OCI-LY1 (cell line): ENCODE measurements around the gene VCL.

Experiments used
- H2AFZ ChIP-seq: fragments of 200-600 bp; sonication (generic), shearing (Covaris generic); 2 replicates; pipeline ENCODE4 v1.6.0; 2014; ENCODE audit warnings: antibody characterized with exemption, mild to moderate bottlenecking, low read length
- H3F3A ChIP-seq: fragments of 200-600 bp; sonication (generic), shearing (Covaris generic); 2 replicates; pipeline ENCODE4 v1.6.0; 2014; ENCODE audit warnings: mild to moderate bottlenecking, antibody characterized with exemption, low read length, moderate library complexity; ENCODE audit not compliant: insufficient read depth
- H3K27ac ChIP-seq: fragments of 200-600 bp; sonication (generic); 2 replicates; pipeline ENCODE4 v1.5.1; 2014; ENCODE audit warnings: low read length, mixed run types, mild to moderate bottlenecking, low read depth; ENCODE audit not compliant: poor library complexity, severe bottlenecking
- H3K27me3 ChIP-seq: fragments of 200-600 bp; sonication (generic); 2 replicates; pipeline ENCODE4 v1.6.0; 2014; ENCODE audit warnings: antibody characterized with exemption, mild to moderate bottlenecking, low read length, moderate library complexity; ENCODE audit not compliant: insufficient read depth
- H3K36me3 ChIP-seq: fragments of 200-600 bp; sonication (generic); 2 replicates; pipeline ENCODE4 v1.6.1; 2014; ENCODE audit warnings: mild to moderate bottlenecking, antibody characterized with exemption, low read length, moderate library complexity, mixed read lengths; ENCODE audit not compliant: insufficient read depth
- H3K4me1 ChIP-seq: fragments of 200-600 bp; sonication (generic); 2 replicates; pipeline ENCODE4 v1.5.1; 2014; ENCODE audit warnings: mild to moderate bottlenecking, low read length, moderate library complexity; ENCODE audit not compliant: insufficient read depth, severe bottlenecking
- H3K4me2 ChIP-seq: fragments of 200-600 bp; sonication (generic), shearing (Covaris generic); 2 replicates; pipeline ENCODE4 v1.6.1; 2014; ENCODE audit warnings: low read length
- H3K4me3 ChIP-seq: fragments of 200-600 bp; sonication (generic); 2 replicates; pipeline ENCODE4 v1.5.1; 2014; ENCODE audit warnings: low read length, low read depth, mild to moderate bottlenecking, mixed read lengths; ENCODE audit not compliant: poor library complexity, severe bottlenecking
- H3K79me2 ChIP-seq: fragments of 200-600 bp; shearing (Covaris generic); 2 replicates; pipeline ENCODE4 v1.6.1; 2016; ENCODE audit warnings: mixed run types, low read length, mixed read lengths; ENCODE audit not compliant: insufficient read depth
- H3K9ac ChIP-seq: fragments of 200-600 bp; sonication (generic), shearing (Covaris generic); 2 replicates; pipeline ENCODE4 v1.6.1; 2014; ENCODE audit warnings: mild to moderate bottlenecking, low read length, mixed read lengths
- H3K9me2 ChIP-seq: fragments of 200-600 bp; sonication (generic), shearing (Covaris generic); 2 replicates; pipeline ENCODE4 v1.6.1; 2014; ENCODE audit warnings: low read depth, mild to moderate bottlenecking, low read length, mixed read lengths
- H3K9me3 ChIP-seq: fragments of 200-600 bp; shearing (Covaris generic); 2 replicates; pipeline ENCODE4 v1.6.1; 2014; ENCODE audit warnings: low read length, mixed read lengths
- H4K20me1 ChIP-seq: fragments of 200-600 bp; sonication (generic), shearing (Covaris generic); 2 replicates; pipeline ENCODE4 v1.6.0; 2016; ENCODE audit warnings: mild to moderate bottlenecking, low read length; ENCODE audit not compliant: insufficient read depth
- EZH2 ChIP-seq: fragments of 200-600 bp; sonication (generic), shearing (Covaris generic); IDR thresholded peaks from 2 replicates; pipeline ENCODE4 v1.8.0; 2017; ENCODE audit warnings: borderline replicate concordance, mixed run types, mild to moderate bottlenecking, antibody characterized with exemption, low read length, moderate library complexity, mixed read lengths
- TF ChIP-seq, protein P1 (sequence below): fragments of 200-600 bp; sonication (generic), shearing (Covaris generic); IDR thresholded peaks from 2 replicates; pipeline ENCODE4 v1.5.1; 2017; ENCODE audit warnings: mild to moderate bottlenecking, antibody characterized with exemption, low read length, moderate library complexity, mixed read lengths

The VCL gene

DNA sequence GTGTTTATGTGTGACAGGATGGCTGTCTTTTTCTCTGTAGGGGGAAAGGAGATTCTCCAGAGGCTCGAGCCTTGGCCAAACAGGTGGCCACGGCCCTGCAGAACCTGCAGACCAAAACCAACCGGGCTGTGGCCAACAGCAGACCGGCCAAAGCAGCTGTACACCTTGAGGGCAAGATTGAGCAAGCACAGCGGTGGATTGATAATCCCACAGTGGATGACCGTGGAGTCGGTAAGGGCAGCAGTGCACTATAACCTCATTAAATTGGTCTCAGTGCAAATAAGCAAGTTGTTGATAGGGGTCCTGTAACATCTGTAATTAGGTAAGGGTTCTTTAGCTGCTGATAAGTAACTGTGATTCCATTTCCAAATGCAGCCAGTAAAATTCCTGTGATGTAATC lies 96.3 kb downstream of the VCL start:
- H3K4me1 ChIP-seq = peaks cover 9% of the 10 kb centered on the region
- H4K20me1 ChIP-seq = no peaks in the 10 kb centered on the region
- no peak overlapping the region for H2AFZ ChIP-seq
- no peak overlapping the region for H3K9ac ChIP-seq
- H3K4me2 ChIP-seq = no peak overlapping the region
- H3K4me3 ChIP-seq = no peak overlapping the region
- no peaks in the 10 kb centered on the region for H3K9me2 ChIP-seq
- H3K36me3 ChIP-seq = peaks cover 6% of the 10 kb centered on the region; the same call in 1 of the 2 replicates
- no peaks in the 10 kb centered on the region for H3K79me2 ChIP-seq
- TF ChIP-seq, protein P1, sequence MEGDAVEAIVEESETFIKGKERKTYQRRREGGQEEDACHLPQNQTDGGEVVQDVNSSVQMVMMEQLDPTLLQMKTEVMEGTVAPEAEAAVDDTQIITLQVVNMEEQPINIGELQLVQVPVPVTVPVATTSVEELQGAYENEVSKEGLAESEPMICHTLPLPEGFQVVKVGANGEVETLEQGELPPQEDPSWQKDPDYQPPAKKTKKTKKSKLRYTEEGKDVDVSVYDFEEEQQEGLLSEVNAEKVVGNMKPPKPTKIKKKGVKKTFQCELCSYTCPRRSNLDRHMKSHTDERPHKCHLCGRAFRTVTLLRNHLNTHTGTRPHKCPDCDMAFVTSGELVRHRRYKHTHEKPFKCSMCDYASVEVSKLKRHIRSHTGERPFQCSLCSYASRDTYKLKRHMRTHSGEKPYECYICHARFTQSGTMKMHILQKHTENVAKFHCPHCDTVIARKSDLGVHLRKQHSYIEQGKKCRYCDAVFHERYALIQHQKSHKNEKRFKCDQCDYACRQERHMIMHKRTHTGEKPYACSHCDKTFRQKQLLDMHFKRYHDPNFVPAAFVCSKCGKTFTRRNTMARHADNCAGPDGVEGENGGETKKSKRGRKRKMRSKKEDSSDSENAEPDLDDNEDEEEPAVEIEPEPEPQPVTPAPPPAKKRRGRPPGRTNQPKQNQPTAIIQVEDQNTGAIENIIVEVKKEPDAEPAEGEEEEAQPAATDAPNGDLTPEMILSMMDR = no peak
- no peak for TF ChIP-seq EZH2
- H3K27ac ChIP-seq = no peak overlapping the region
- H3K9me3 ChIP-seq = no peaks in the 10 kb centered on the region
- 0 out of 2 replicates have a peak, but pooled peaks cover 4% of the 10 kb centered on the region for H3F3A ChIP-seq
- H3K27me3 ChIP-seq = no peaks in the 10 kb centered on the region

DNA sequence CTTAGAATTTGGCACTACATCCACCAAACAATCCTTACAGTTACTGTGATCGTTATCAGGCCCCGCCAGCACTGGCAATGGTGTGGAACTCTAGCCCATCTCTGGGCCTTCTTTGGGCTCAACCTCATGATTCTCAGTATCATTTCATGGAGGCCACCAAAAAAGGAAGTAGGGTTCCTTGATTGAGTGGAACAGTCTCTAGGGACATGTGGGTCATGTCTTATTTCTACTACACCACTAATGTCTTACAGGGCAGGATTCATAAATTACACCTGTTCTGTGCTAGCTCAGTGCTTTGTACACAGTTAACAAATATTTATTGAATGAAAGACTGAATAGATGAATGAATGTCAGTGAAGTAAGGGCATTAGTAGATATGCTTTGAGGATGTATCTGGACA lies 98.9 kb downstream of the VCL start:
- no peak overlapping the region for H3K4me2 ChIP-seq
- TF ChIP-seq, protein P1 = no peak
- no peak for TF ChIP-seq EZH2
- no peak overlapping the region for H3K9ac ChIP-seq
- H4K20me1 ChIP-seq = no peaks in the 10 kb centered on the region
- H3K79me2 ChIP-seq = no peaks in the 10 kb centered on the region
- H3K27ac ChIP-seq = no peak overlapping the region
- no peak overlapping the region for H3K4me3 ChIP-seq
- H3K27me3 ChIP-seq = no peaks in the 10 kb centered on the region
- H3K36me3 ChIP-seq = peaks cover 6% of the 10 kb centered on the region; the same call in 1 of the 2 replicates
- peaks cover 9% of the 10 kb centered on the region for H3K4me1 ChIP-seq
- no peaks in the 10 kb centered on the region for H3K9me3 ChIP-seq
- no peak overlapping the region for H2AFZ ChIP-seq
- H3K9me2 ChIP-seq = no peaks in the 10 kb centered on the region
- H3F3A ChIP-seq = 0 out of 2 replicates have a peak, but pooled peaks cover 4% of the 10 kb centered on the region

DNA sequence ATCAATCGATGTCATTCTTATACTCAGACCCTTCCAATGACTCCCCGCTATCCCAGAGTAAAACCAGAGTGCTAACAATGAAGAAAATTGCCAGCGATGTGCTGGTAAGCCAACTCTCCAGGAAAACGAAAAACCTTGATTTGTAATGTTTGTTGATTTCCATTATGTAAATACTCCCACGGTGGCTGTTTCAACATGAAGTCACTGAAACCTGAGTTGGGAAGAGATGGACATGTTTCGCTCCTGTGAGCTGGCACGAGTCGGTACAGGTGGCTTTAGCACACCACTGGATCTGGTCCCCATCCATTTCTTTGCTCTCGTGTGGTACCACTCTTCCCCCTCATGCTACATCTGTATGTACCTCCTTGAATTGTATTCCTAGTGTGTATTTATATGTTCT lies 99.9 kb downstream of the VCL start:
- Histone ChIP-seq H3K36me3 (peaks cover 6% of the 10 kb centered on the region; the same call in 1 of the 2 replicates), H3K4me3 (no peak overlapping the region), H3K9ac (no peak overlapping the region), H3K9me3 (no peaks in the 10 kb centered on the region), H3K9me2 (no peaks in the 10 kb centered on the region), H3K27ac (no peak overlapping the region), H3F3A (0 out of 2 replicates have a peak, but pooled peaks cover 4% of the 10 kb centered on the region), H3K4me1 (peaks cover 9% of the 10 kb centered on the region), H3K79me2 (no peaks in the 10 kb centered on the region), H3K4me2 (no peak overlapping the region), H2AFZ (no peak overlapping the region), H4K20me1 (no peaks in the 10 kb centered on the region), H3K27me3 (no peaks in the 10 kb centered on the region)
- TF ChIP-seq, protein P1 = no peak
- TF ChIP-seq EZH2 = no peak
